Measurements from ENCODE around the gene NLN. TPM values are rescaled to one million over a fixed set of nuclear protein-coding genes. Genes with fewer than 3 reads are reported as not detected.

NLN gene
- total and polyA plus RNA-seq, 2 of the 4 experiments (the other 2 are of a cell fraction): 19.1 to 37.1 TPM

- TF ChIP-seq BHLHE40 (IDR thresholded peaks at IDR 0.05; ENCODE audit: low read depth, low read length): no peak
- TF ChIP-seq RAD21 (IDR thresholded peaks at IDR 0.05; ENCODE audit: low read length): no peak
- TF ChIP-seq SMC3 (IDR thresholded peaks at IDR 0.05; ENCODE audit: low read depth, low read length): no peak
- no peak for TF ChIP-seq MAFK (IDR thresholded peaks at IDR 0.05; ENCODE audit: low read depth, low read length)
- no peak for TF ChIP-seq RFX5 (IDR thresholded peaks at IDR 0.05; ENCODE audit: low read depth, low read length)
- TF ChIP-seq ELK1 (IDR thresholded peaks at IDR 0.05; ENCODE audit: borderline replicate concordance, low read depth, low read length): no peak
- TF ChIP-seq MXI1 (IDR thresholded peaks at IDR 0.05; ENCODE audit: borderline replicate concordance, low read depth, low read length): no peak
- no peak for TF ChIP-seq NFE2L2 (IDR thresholded peaks at IDR 0.05; ENCODE audit: low read depth, low read length)
- no peak for TF ChIP-seq MAZ (IDR thresholded peaks at IDR 0.05; ENCODE audit: borderline replicate concordance, low read depth, low read length)
- TF ChIP-seq CEBPB (IDR thresholded peaks at IDR 0.05; ENCODE audit: low read depth, low read length): no peak
- TF ChIP-seq USF2 (IDR thresholded peaks at IDR 0.05; ENCODE audit: low read depth, low read length): no peak
- TF ChIP-seq CTCF (conservative IDR thresholded peaks at IDR 0.05; ENCODE audit: low read depth, low read length): no peak
- no peak for TF ChIP-seq POLR2A (IDR thresholded peaks at IDR 0.05; ENCODE audit: low read depth, low read length)
- TF ChIP-seq CHD1 (IDR thresholded peaks at IDR 0.05; ENCODE audit: low read depth, low read length): no peak
- TF ChIP-seq FOS (IDR thresholded peaks at IDR 0.05; ENCODE audit: low read depth, low read length): no peak
These were observed 13.9 kb upstream of the NLN start for GRCh38 chr5:65708145-65708544.

More at GRCh38 chr5:65708145-65708544, 13.9 kb upstream of the NLN start:
- H2AK9ac ChIP-seq (replicated peaks; ENCODE audit: low read depth, low read length, poor library complexity): no peak overlapping the region
- ATAC-seq (ENCODE audit: low read depth): no peak
- CTCF ChIA-PET: no interaction called here
- H3K56ac ChIP-seq (ENCODE audit: extremely low read depth, insufficient read depth, low read length): no peak overlapping the region
- no peaks in the 10 kb centered on the region for H4K20me1 ChIP-seq (ENCODE audit: insufficient read depth, low read length)
- no peak overlapping the region for H2AFZ ChIP-seq (replicated peaks; ENCODE audit: low read length, poor library complexity)
- POLR2A ChIA-PET (ENCODE audit: unreplicated experiment): no interaction called here
- no peak overlapping the region for H3K9ac ChIP-seq (ENCODE audit: low read depth, low read length)
- H3K36me3 ChIP-seq (ENCODE audit: control insufficient read depth, insufficient read depth, low read length): peaks cover 17% of the 10 kb centered on the region
- H2BK120ac ChIP-seq (ENCODE audit: low read depth, low read length): no peak overlapping the region
- no peak overlapping the region for H3K23ac ChIP-seq (ENCODE audit: low read depth, low read length)
- BruUV-seq (replicated peaks): no TSS peak
- WGBS, 2 experiments (ENCODE audit: extremely low coverage in 2 of 2, insufficient read length in 1 of 2): no CpG with 5 or more reads among the region's 4 CpGs
- no peak overlapping the region for H2BK15ac ChIP-seq (ENCODE audit: low read depth, low read length)
- H4K91ac ChIP-seq (ENCODE audit: insufficient read depth, low read depth, low read length): no peak overlapping the region
- H3K4me1 ChIP-seq (ENCODE audit: control insufficient read depth, insufficient read depth, low read length): no peaks in the 10 kb centered on the region
- H2BK20ac ChIP-seq (ENCODE audit: low read depth, low read length): no peak overlapping the region
- no peak overlapping the region for H3K4me2 ChIP-seq (ENCODE audit: low read depth, low read length)
- no peaks in the 10 kb centered on the region for H3K27me3 ChIP-seq (ENCODE audit: control insufficient read depth, insufficient read depth, low read length)
- H4K5ac ChIP-seq (ENCODE audit: low read depth, low read length): no peak overlapping the region
- H3K27ac ChIP-seq (ENCODE audit: insufficient read depth, low read length): no peak overlapping the region
- H3K9me3 ChIP-seq (ENCODE audit: control insufficient read depth, insufficient read depth, low read length): no peaks in the 10 kb centered on the region
- H3K79me1 ChIP-seq (ENCODE audit: low read depth in 1 of 2, low read length in 2 of 2): peaks cover 5 to 10% of the 10 kb centered on the region in 2 experiments
- H3K14ac ChIP-seq (replicated peaks; ENCODE audit: low read depth, low read length): no peak overlapping the region
- no peak overlapping the region for H2BK5ac ChIP-seq (ENCODE audit: low read depth, low read length, poor library complexity, severe bottlenecking)
- no peak overlapping the region for H2AK5ac ChIP-seq (ENCODE audit: low read depth, low read length)
- intact Hi-C loops (cut with micrococcal nuclease): no loop called here
- DNase-seq: no peak
- 0 out of 2 replicates have a peak, but pooled peaks cover under 1% of the 10 kb centered on the region for H3K9me1 ChIP-seq (ENCODE audit: insufficient read depth, low read length)
- H3K4ac ChIP-seq (ENCODE audit: low read depth, low read length): no peak overlapping the region
- H4K8ac ChIP-seq (ENCODE audit: low read depth in 2 of 2, low read length in 2 of 2): no peak overlapping the region
- dilution Hi-C loops (cut with HindIII; ENCODE audit: low sequenced_read_pairs, unreplicated experiment): no loop called here
- in situ Hi-C loops (cut with MboI; ENCODE audit: low sequenced_read_pairs): no loop called here
- no peak overlapping the region for H3K4me3 ChIP-seq (ENCODE audit: insufficient read depth, low read depth, low read length)
- H3K18ac ChIP-seq (ENCODE audit: low read depth, low read length): no peak overlapping the region
